Measurements from ENCODE around the gene POM121C. TPM values are rescaled to one million over a fixed set of nuclear protein-coding genes. Genes with fewer than 3 reads are reported as not detected.
"Not testable (repeated sequence)": the region's sequence is repeated elsewhere in the genome, so short reads cannot be mapped to it uniquely, and the experiment has no call there.

Gene POM121C
- total RNA-seq, 1 experiment from 2014 or later = 66.6 TPM

DNA sequence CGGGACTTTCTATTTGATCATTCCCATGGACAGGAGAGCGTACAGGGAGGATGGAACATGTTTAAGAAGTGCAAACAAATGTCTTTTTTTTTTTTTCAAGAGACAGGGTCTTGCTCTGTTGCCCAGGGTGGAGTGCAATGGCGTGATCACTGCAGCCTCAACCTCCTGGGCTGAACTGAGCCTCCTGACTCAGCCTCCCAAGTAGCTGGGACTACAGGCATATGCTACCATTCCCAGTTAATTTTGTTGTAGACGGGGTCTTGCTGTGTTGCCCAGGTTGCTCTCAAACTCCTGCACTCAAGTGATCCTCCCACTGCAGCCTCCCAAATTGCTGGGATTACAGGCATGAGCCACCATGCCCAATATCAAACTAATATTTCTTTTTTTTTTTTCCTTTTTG lies 46.5 kb upstream of the POM121C start:
- intact Hi-C loops (cut with micrococcal nuclease; ENCODE audit: unreplicated experiment) (no loop called here), in situ Hi-C loops (cut with HindIII; ENCODE audit: low pct_unique_long_range_greater_than_20kb, low sequenced_read_pairs) (no loop called here)
- Histone ChIP-seq H3K36me3 (ENCODE audit: control insufficient read depth, insufficient read depth, low read length) (no peaks in the 10 kb centered on the region), H3K4me1 (ENCODE audit: control insufficient read depth, insufficient read depth, low read length) (no peaks in the 10 kb centered on the region), H3K27ac (ENCODE audit: low read length) (no peak overlapping the region), H3K4me3 (ENCODE audit: low read depth in 2 of 2, low read length in 2 of 2) (no peak overlapping the region), H3K9me3 (ENCODE audit: control insufficient read depth, insufficient read depth, low read depth, low read length) (no peaks in the 10 kb centered on the region), H3K27me3 (ENCODE audit: control insufficient read depth, insufficient read depth, low read length) (no peaks in the 10 kb centered on the region)
- ChIA-PET POLR2A (no interaction called here), CTCF (no interaction called here)
- TF ChIP-seq, protein P1, sequence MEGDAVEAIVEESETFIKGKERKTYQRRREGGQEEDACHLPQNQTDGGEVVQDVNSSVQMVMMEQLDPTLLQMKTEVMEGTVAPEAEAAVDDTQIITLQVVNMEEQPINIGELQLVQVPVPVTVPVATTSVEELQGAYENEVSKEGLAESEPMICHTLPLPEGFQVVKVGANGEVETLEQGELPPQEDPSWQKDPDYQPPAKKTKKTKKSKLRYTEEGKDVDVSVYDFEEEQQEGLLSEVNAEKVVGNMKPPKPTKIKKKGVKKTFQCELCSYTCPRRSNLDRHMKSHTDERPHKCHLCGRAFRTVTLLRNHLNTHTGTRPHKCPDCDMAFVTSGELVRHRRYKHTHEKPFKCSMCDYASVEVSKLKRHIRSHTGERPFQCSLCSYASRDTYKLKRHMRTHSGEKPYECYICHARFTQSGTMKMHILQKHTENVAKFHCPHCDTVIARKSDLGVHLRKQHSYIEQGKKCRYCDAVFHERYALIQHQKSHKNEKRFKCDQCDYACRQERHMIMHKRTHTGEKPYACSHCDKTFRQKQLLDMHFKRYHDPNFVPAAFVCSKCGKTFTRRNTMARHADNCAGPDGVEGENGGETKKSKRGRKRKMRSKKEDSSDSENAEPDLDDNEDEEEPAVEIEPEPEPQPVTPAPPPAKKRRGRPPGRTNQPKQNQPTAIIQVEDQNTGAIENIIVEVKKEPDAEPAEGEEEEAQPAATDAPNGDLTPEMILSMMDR (IDR thresholded peaks at IDR 0.05) = no peak
- TF ChIP-seq SIN3A (IDR thresholded peaks at IDR 0.05; ENCODE audit: borderline replicate concordance, insufficient read depth, low read depth, low read length) = no peak
- no TSS peak for BruUV-seq (replicated peaks)
- ATAC-seq = no peak
- no peak for DNase-seq (ENCODE audit: low read depth, low spot score)

DNA sequence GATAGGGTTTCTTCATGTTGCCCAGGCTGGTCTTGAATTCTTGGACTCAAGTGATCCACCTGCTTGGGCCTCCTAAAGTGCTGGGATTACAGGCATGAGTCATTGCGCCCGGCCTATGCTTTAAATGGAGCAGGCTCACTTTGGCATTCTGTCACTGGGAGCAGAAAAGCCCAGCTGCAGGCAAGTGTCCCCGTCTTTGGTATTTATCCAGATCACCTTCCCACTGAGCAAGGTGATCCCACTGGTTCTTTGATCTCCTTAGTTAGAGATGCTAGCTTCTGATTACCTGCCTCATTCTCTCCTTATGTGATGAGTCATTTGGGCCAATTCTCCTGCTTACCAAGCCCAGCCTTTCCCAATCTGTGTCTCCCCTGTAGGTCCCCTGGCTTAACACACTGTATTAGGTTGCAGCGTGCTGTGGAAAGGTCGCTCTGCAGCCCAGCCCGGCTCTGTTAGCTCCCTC lies 45.3 kb upstream of the POM121C start:
- ATAC-seq (no peak), DNase-seq (ENCODE audit: low read depth, low spot score) (no peak)
- no peak overlapping the region for H3K27ac ChIP-seq (ENCODE audit: low read length)
- TF ChIP-seq, protein P2, sequence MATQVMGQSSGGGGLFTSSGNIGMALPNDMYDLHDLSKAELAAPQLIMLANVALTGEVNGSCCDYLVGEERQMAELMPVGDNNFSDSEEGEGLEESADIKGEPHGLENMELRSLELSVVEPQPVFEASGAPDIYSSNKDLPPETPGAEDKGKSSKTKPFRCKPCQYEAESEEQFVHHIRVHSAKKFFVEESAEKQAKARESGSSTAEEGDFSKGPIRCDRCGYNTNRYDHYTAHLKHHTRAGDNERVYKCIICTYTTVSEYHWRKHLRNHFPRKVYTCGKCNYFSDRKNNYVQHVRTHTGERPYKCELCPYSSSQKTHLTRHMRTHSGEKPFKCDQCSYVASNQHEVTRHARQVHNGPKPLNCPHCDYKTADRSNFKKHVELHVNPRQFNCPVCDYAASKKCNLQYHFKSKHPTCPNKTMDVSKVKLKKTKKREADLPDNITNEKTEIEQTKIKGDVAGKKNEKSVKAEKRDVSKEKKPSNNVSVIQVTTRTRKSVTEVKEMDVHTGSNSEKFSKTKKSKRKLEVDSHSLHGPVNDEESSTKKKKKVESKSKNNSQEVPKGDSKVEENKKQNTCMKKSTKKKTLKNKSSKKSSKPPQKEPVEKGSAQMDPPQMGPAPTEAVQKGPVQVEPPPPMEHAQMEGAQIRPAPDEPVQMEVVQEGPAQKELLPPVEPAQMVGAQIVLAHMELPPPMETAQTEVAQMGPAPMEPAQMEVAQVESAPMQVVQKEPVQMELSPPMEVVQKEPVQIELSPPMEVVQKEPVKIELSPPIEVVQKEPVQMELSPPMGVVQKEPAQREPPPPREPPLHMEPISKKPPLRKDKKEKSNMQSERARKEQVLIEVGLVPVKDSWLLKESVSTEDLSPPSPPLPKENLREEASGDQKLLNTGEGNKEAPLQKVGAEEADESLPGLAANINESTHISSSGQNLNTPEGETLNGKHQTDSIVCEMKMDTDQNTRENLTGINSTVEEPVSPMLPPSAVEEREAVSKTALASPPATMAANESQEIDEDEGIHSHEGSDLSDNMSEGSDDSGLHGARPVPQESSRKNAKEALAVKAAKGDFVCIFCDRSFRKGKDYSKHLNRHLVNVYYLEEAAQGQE (IDR thresholded peaks at IDR 0.05; ENCODE audit: insufficient read depth in 1 of 2, low read depth in 2 of 2, low read length in 1 of 2) = no peak
- TF ChIP-seq POLR2AphosphoS5 (IDR thresholded peaks at IDR 0.05; ENCODE audit: low read depth, low read length) = no peak
- no peak for TF ChIP-seq TCF7L2 (IDR thresholded peaks at IDR 0.05; ENCODE audit: low read depth, low read length)
- TF ChIP-seq, protein P1 (IDR thresholded peaks at IDR 0.05) = no peak
- no peak for TF ChIP-seq SIN3A (IDR thresholded peaks at IDR 0.05; ENCODE audit: borderline replicate concordance, insufficient read depth, low read depth, low read length)
- peaks cover 2% of the 10 kb centered on the region; the same call in 1 of the 2 replicates for H3K4me1 ChIP-seq (ENCODE audit: control insufficient read depth, insufficient read depth, low read length)
- intact Hi-C loops (cut with micrococcal nuclease; ENCODE audit: unreplicated experiment) (no loop called here), in situ Hi-C loops (cut with HindIII; ENCODE audit: low pct_unique_long_range_greater_than_20kb, low sequenced_read_pairs) (no loop called here)
- POLR2A ChIA-PET = interaction anchor here (0.6 to 0.7 kb wide), 2 partner anchors 217 to 275 kb away, joined by 4 to 8 read pairs; no protein-coding TSS in a partner anchor
- no peaks in the 10 kb centered on the region for H3K36me3 ChIP-seq (ENCODE audit: control insufficient read depth, insufficient read depth, low read length)
- CTCF ChIA-PET = interaction anchor here (0.7 kb wide), 1 partner anchor 106 kb away, joined by 4 read pairs; no protein-coding TSS in a partner anchor
- no peaks in the 10 kb centered on the region for H3K9me3 ChIP-seq (ENCODE audit: control insufficient read depth, insufficient read depth, low read depth, low read length)
- H3K27me3 ChIP-seq (ENCODE audit: control insufficient read depth, insufficient read depth, low read length) = no peaks in the 10 kb centered on the region
- BruUV-seq (replicated peaks) = no TSS peak
- H3K4me3 ChIP-seq (ENCODE audit: low read depth in 2 of 2, low read length in 2 of 2) = no peak overlapping the region

DNA sequence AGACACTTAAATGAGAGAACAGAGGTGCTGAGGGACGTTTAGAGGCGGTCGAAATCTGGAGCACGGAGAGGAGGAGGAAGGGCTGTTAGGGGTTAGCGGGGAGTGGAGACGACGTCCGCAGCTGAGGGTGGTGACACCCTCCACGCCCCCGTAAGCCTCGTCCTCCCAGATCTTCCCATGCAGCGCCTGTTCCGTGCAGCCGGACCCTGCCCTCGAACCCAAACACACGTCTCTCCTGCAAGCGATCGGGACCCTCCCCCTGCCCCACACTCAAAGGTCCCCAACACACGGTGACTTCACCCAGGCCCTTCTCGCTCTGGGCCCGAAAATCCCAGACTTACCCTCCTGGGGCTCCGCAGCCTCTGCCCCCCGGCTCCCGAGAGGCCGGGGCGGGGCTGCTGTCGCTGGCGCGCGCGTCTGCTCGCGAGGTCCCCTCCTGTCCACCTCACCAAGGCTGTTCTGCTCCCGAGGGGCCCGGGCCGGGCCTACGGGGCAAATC lies 41.2 kb upstream of the POM121C start:
- H3K27ac ChIP-seq (ENCODE audit: low read length) = peak overlapping the region; percentile 91
- H3K4me1 ChIP-seq (ENCODE audit: control insufficient read depth, insufficient read depth, low read length); DNase-seq (ENCODE audit: low read depth, low spot score); H3K36me3 ChIP-seq (ENCODE audit: control insufficient read depth, insufficient read depth, low read length); BruUV-seq (replicated peaks); H3K9me3 ChIP-seq (ENCODE audit: control insufficient read depth, insufficient read depth, low read depth, low read length); intact Hi-C loops (cut with micrococcal nuclease; ENCODE audit: unreplicated experiment); H3K27me3 ChIP-seq (ENCODE audit: control insufficient read depth, insufficient read depth, low read length); POLR2A ChIA-PET; in situ Hi-C loops (cut with HindIII; ENCODE audit: low pct_unique_long_range_greater_than_20kb, low sequenced_read_pairs); CTCF ChIA-PET: not testable (repeated sequence)
- peak; percentile 20; the same call in 1 of the 2 replicates for ATAC-seq
- H3K4me3 ChIP-seq (ENCODE audit: low read depth in 2 of 2, low read length in 2 of 2) = peak overlapping the region; percentile 83 to 87

DNA sequence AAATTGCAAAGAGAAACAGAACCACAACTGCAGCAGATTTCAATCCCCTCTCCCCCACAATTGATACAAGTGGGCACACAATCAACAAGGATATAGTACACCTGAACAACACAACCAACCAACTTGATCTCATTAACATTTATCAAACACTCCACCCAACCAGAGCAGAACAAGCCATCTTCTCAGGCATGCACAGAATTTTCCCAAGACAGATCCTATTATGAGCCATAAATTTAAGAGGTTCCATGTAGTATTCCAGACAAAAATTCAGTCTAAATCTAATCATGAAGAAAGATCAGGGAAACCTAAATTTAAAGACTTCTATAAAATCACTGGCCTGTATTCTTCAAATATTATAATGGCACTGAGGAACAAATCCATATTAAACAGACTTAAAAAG lies 35.6 kb upstream of the POM121C start:
- DNase-seq (ENCODE audit: low read depth, low spot score); BruUV-seq (replicated peaks); H3K4me3 ChIP-seq (ENCODE audit: low read depth in 2 of 2, low read length in 2 of 2); intact Hi-C loops (cut with micrococcal nuclease; ENCODE audit: unreplicated experiment); in situ Hi-C loops (cut with HindIII; ENCODE audit: low pct_unique_long_range_greater_than_20kb, low sequenced_read_pairs); CTCF ChIA-PET; H3K36me3 ChIP-seq (ENCODE audit: control insufficient read depth, insufficient read depth, low read length); POLR2A ChIA-PET; H3K27me3 ChIP-seq (ENCODE audit: control insufficient read depth, insufficient read depth, low read length); H3K9me3 ChIP-seq (ENCODE audit: control insufficient read depth, insufficient read depth, low read depth, low read length); H3K27ac ChIP-seq (ENCODE audit: low read length); H3K4me1 ChIP-seq (ENCODE audit: control insufficient read depth, insufficient read depth, low read length); ATAC-seq: not testable (repeated sequence)

DNA sequence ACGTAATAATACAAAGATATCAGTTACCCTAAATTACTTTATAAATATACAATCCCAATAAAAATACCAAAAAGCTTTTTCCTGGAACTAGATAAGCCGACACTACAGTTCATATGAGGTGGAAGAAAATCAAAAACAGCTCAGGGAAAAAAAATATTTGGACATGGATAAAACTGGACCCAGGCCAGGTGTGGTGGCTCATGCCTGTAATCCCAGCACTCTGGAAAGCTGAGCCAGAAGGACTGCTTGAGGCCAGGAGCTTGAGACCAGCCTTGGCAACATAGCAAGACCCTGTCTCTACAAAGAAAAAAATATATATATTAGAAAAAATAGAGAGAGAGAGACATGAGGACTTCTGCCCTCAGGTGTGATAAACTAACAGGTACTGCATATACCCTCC lies 32.7 kb upstream of the POM121C start:
- BruUV-seq (replicated peaks); H3K4me1 ChIP-seq (ENCODE audit: control insufficient read depth, insufficient read depth, low read length); POLR2A ChIA-PET; H3K27me3 ChIP-seq (ENCODE audit: control insufficient read depth, insufficient read depth, low read length); H3K27ac ChIP-seq (ENCODE audit: low read length); CTCF ChIA-PET; in situ Hi-C loops (cut with HindIII; ENCODE audit: low pct_unique_long_range_greater_than_20kb, low sequenced_read_pairs); H3K36me3 ChIP-seq (ENCODE audit: control insufficient read depth, insufficient read depth, low read length); DNase-seq (ENCODE audit: low read depth, low spot score); H3K9me3 ChIP-seq (ENCODE audit: control insufficient read depth, insufficient read depth, low read depth, low read length); H3K4me3 ChIP-seq (ENCODE audit: low read depth in 2 of 2, low read length in 2 of 2); intact Hi-C loops (cut with micrococcal nuclease; ENCODE audit: unreplicated experiment); ATAC-seq: not testable (repeated sequence)
